Endothelial cell of coronary artery (primary cell): ENCODE results near the gene PRODH2. TPM values are rescaled to one million over a fixed set of nuclear protein-coding genes. Genes with fewer than 3 reads are reported as not detected.

Source experiments
- total RNA-seq: library from RNA; depleted of rRNA; stranded (reverse); fragments of >200 nt; gene quantifications from 2 replicates; pipeline ENCODE4 v1.2.3, GENCODE V29; 2014

The PRODH2 gene, protein sequence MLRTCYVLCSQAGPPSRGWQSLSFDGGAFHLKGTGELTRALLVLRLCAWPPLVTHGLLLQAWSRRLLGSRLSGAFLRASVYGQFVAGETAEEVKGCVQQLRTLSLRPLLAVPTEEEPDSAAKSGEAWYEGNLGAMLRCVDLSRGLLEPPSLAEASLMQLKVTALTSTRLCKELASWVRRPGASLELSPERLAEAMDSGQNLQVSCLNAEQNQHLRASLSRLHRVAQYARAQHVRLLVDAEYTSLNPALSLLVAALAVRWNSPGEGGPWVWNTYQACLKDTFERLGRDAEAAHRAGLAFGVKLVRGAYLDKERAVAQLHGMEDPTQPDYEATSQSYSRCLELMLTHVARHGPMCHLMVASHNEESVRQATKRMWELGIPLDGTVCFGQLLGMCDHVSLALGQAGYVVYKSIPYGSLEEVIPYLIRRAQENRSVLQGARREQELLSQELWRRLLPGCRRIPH
- not detected in 2 replicates for total RNA-seq

DNA sequence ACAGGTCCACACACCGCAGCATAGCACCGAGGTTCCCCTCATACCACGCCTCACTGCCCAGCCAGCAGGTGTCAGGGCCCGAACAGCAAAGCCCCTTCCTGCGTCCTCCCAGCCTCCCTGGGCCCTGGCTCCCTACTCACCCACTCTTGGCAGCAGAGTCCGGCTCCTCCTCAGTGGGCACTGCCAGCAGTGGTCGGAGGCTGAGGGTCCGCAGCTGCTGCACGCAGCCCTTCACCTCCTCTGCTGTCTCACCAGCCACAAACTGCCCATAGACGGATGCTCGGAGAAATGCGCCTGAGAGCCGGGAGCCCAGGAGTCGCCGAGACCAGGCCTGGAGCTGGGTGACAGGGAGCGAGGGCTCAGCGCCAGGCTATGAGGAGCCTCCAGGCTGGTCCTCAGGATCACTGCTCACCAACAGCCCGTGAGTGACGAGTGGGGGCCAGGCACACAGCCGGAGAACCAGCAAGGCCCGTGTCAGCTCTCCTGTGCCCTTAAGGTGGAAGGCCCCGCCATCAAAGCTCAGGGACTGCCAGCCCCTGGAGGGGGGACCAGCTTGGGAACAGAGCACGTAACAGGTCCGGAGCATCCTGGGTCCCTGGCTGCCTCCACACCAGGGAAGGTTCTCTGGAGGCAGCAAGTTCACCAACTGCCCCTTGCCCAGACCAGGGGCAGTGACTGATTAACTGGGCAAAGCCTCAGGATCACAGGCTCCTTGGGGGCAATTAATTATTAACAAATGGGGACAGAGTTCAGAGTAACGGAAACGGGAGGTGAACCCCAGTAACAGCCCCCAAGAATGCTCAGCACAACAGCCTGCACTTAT, at the start of gene PRODH2:
Gene PRODH2, minus strand, starts transcription at position 626 of the 823 bp plus-strand sequence. Its CDS starts 40 bp downstream, at position 586.

DNA sequence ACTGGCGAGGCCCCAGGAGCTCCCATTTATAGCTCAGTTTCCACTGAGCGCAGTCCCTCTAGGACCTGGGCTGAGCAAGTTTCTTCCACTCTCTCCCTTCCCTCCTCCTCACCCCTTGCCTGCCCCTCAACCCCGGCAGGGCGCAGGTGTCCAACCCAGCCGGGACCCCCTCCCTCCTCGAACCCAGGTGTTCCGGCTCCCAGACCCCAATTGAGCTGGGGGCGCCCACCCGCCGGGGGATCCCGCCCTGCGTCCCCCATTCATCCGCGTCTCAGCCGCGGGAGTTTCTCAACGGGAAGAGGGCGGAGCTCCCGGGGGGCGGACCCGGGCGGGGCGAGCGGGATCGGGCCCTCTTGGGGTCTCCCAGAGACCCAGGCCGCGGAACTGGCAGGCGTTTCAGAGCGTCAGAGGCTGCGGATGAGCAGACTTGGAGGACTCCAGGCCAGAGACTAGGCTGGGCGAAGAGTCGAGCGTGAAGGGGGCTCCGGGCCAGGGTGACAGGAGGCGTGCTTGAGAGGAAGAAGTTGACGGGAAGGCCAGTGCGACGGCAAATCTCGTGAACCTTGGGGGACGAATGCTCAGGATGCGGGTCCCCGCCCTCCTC, 44.0 kb upstream of the PRODH2 start, which contains the start of gene KIRREL2:
Gene KIRREL2, plus strand, starts transcription at position 366 of the 604 bp plus-strand sequence. Its CDS starts 209 bp downstream, at position 575.

DNA sequence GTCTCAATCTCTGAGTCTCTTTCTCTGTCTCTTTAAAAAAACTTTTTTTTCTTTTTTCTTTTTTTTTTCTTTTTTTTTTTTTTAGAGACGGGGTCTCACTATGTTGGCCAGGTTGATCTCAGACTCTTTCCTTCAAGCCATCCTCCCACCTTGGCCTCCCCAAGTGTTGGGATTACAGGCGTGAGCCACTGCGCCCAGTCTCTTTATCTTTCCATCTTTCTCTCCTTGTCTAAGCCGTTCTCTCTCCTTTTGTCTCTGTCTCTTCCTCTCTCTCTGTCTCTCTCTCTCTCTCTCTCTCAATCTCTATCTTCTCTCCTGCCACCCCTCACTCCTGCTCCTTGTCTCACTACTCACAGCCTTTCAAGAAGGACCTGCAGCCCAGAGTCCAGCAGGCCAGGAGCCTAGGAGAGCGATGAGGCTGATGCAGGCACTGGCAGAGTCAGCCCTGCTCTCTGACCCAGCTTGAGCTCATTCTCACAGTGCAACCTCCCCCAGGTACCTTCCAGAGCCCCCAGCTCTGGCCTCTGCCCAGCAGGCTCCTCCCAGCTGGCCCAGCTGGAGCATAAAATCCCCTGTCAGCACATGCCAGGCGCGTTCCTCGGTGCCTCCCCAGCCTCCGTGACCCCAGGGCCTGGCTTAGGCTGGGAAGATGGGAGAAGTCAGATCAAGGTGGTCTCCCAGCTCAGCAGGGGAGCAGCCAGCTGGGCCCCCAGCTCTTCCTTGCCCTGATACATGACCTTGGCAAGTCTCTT, 39.6 kb upstream of the PRODH2 start, which contains the start of gene NPHS1:
Gene NPHS1, minus strand, starts transcription at position 476 of the 752 bp plus-strand sequence. CDS start 667 bp downstream, outside the sequence.

DNA sequence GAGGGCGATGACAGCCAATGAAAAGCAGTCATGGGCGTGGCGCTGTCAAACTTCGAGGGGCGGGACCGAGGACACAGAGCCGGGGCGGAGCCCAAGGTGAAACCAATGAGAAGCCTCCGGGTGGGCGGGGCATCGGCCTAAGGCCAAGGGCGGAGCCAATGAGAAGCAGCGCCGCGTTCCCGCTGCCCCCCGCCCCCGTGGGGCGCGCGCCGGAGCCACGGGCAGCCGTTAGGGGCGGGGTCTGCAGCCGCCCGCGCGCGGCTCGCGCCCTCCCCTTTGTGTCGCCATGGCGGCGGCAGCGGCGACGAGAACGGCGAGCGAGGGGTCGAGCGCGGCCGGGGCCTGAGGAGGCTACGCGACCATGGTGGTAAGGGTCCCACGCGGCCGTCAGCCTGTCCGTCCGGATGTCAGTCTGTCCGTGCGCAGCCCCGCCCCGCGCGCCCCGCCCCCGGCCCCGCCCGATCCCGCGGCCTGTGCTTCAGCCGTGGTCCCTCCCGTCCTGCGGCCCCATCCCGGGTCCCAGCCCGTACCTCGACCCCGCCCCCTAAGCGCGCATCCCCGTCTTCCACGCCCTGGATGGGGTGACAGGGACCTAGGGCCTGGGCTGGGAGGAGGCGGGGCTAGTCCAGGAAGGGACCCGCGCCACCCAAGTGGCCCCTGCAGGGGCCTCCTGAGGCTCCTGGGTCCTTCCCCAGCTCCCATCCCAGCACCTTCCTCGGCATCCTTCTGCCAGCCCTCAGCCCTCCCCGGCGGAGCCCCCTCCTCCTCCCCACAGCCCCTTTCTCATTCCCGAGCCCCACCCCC, 37.1 kb downstream of the PRODH2 start, which contains the start of gene ARHGAP33:
Gene ARHGAP33, plus strand, starts transcription at position 267 of the 804 bp plus-strand sequence. Its CDS starts 95 bp downstream, at position 362.

DNA sequence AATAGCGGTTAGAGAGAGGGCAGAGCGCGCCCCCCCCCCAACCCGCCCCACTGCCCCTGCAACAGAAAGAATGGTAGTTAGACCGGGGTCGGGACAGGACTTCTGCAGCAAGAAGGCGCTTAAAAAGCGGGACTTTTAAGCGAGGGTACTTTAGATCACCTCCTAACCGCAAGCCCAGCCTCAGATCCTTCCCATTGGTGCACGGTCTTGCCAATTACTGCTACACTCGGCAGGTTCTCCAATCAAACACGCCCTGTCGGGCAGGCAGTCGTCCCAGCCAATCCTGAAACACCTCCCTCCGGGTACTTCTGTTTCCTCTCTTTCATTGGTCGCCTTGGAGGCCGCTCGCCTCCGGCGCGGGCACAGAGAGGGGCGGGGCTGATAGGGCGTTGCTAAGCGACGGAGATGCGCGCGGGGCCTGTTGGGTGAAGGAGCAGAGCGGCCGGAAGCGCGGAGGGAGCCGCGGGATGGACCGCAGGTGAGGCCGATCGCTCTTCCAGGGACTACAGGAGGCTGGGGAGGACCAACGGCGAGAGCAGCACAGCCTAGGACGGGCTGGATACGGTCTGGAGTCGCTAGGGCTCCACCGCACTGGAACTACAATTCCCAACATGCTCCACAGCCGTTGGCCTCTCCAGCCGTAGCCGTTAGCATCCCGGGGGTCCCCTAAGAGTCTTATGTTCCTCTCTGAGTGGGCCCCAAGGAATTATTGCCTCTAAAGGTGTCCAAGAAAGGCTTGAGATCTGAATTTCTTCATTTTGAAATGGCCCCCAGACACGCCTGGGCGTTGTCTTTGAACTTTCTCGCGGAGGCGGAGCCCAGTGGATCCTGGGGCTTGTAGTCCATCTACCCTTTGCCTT, 54.7 kb downstream of the PRODH2 start, which contains the start of gene PROSER3:
Gene PROSER3, plus strand, starts transcription at position 428 of the 860 bp plus-strand sequence. Its CDS starts 40 bp downstream, at position 468.

DNA sequence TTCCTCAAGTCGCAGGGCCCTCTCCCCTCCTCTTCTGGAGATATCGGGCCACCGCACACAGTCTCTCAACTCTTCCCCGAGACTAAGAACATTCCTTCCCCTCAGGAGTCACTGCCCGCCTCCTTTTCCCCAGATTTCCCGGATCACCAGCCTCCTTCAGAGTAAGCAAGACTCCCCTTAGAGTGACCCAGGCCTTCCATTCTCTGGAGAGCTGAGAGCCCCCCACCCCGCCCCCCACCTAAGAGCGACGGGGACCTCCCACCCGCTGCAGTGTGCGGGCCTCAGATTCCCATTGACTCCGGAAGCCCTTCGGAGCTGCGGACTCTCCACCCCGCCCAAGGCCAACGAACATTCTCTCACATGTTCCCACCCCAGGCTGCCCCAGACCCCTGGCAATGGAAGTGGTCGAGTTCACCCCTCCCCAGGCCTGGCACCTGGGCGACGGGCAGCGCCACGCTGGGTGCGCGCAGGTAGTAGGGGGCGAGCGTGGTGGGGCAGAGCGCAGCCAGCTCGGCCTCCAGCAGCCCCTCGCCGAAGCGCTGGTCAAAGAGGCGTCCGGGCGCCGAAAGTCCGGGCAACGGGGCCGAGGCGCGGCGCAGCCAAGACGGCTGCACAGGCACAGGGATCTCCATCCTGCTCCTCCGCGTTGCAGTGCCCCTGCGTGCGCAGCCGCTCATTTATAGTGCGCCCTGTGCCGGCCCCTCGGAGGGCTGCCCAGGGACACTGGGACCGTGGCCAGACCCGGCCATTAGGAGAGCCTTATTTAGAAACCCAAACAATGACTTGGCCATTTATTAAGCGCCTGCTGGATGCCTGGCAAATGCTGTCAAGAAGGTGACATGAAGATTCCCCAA, 56.0 kb downstream of the PRODH2 start, which contains the start of gene HSPB6:
Gene HSPB6, minus strand, starts transcription at position 653 of the 854 bp plus-strand sequence. Its CDS starts 21 bp downstream, at position 632.

Other genes with a start within 250 kb of the PRODH2 start
- gene ATP4A, start 249.2 kb downstream of the PRODH2 start, total RNA-seq: not detected in 2 replicates
- gene PMIS2, start 226.7 kb downstream of the PRODH2 start, total RNA-seq: not detected in 2 replicates
- gene HAUS5, start 200.1 kb downstream of the PRODH2 start, total RNA-seq: 6.5 and 6.7 TPM in 2 replicates
- 35.3 and 36.1 TPM in 2 replicates for gene RBM42, start 183.8 kb downstream of the PRODH2 start, total RNA-seq
- gene ETV2, start 171.1 kb downstream of the PRODH2 start, total RNA-seq: 0.09 and 0.18 TPM in 2 replicates
- gene COX6B1, start 164.5 kb downstream of the PRODH2 start, total RNA-seq: 365 and 476 TPM in 2 replicates
- gene UPK1A, start 146.3 kb downstream of the PRODH2 start, total RNA-seq: not detected in 2 replicates
- not detected in 2 replicates for gene ZBTB32, start 108.3 kb downstream of the PRODH2 start, total RNA-seq
- gene KMT2B, start 94.8 kb downstream of the PRODH2 start, total RNA-seq: 6.2 and 8.8 TPM in 2 replicates
- gene IGFLR1, start 70.4 kb downstream of the PRODH2 start, total RNA-seq: 0.09 and 1.3 TPM in 2 replicates
- gene U2AF1L4, start 67.4 kb downstream of the PRODH2 start, total RNA-seq: 2.9 and 4.8 TPM in 2 replicates
- 10.3 and 18.1 TPM in 2 replicates for gene PSENEN, start 67.2 kb downstream of the PRODH2 start, total RNA-seq
- 4.0 and 9.5 TPM in 2 replicates for gene LIN37, start 64.3 kb downstream of the PRODH2 start, total RNA-seq
- gene HSPB6, start 55.8 kb downstream of the PRODH2 start, total RNA-seq: 0.09 and 2.8 TPM in 2 replicates
- 2.2 and 2.3 TPM in 2 replicates for gene PROSER3, start 54.7 kb downstream of the PRODH2 start, total RNA-seq
- gene ARHGAP33, start 37.3 kb downstream of the PRODH2 start, total RNA-seq: 1.3 and 1.4 TPM in 2 replicates
- gene NPHS1, start 39.7 kb upstream of the PRODH2 start, total RNA-seq: not detected in 2 replicates
- gene KIRREL2, start 44.1 kb upstream of the PRODH2 start, total RNA-seq: under 0.01 TPM in 1 of 2 replicates, not detected in the other
- 3.4 TPM in 2 replicates for gene APLP1, start 55.7 kb upstream of the PRODH2 start, total RNA-seq
- gene NFKBID, start 87.7 kb upstream of the PRODH2 start, total RNA-seq: 2.8 and 3.2 TPM in 2 replicates
- 0.47 TPM in 1 of 2 replicates, not detected in the other for gene HCST, start 89.7 kb upstream of the PRODH2 start, total RNA-seq
- not detected in 2 replicates for gene TYROBP, start 95.5 kb upstream of the PRODH2 start, total RNA-seq
- gene LRFN3, start 123.5 kb upstream of the PRODH2 start, total RNA-seq: 1.5 and 2.8 TPM in 2 replicates
- gene SDHAF1, start 182.3 kb upstream of the PRODH2 start, total RNA-seq: 8.3 and 9.0 TPM in 2 replicates
- gene SYNE4, start 196.0 kb upstream of the PRODH2 start, total RNA-seq: not detected in 2 replicates
- gene ALKBH6, start 201.4 kb upstream of the PRODH2 start, total RNA-seq: 8.4 and 8.9 TPM in 2 replicates
- gene CLIP3, start 220.0 kb upstream of the PRODH2 start, total RNA-seq: 4.7 and 5.9 TPM in 2 replicates
- gene THAP8, start 241.4 kb upstream of the PRODH2 start, total RNA-seq: 0.72 and 1.1 TPM in 2 replicates
- gene WDR62, start 242.1 kb upstream of the PRODH2 start, total RNA-seq: 2.4 and 3.9 TPM in 2 replicates